T47D (cell line): ENCODE data around the gene PCNX4.
A peak's percentile ranks its signal among the peaks of the same experiment; 100 is the strongest.

Source experiments
- DNase-seq, 2 experiments: peaks; one replicate each; pipeline versions ENCODE4 v3.0.0 to v3.0.0-alpha.2; 2011 to 2012; ENCODE audit warnings: low read depth in 1 of 2, low spot score in 1 of 2
- JUND ChIP-seq: IDR thresholded peaks from 2 replicates; pipeline ENCODE4 v1.6.1; 2012; ENCODE audit warnings: low read depth
- in situ Hi-C: cut with HindIII; loops from 2 replicates; pipeline ENCODE4 v1.10.0; 2016; ENCODE audit warnings: low sequenced_read_pairs, low pct_unique_long_range_greater_than_20kb

The PCNX4 gene

GRCh38 chr14:60169722-60170121 lies 78.0 kb downstream of the PCNX4 start:
- no peak for TF ChIP-seq JUND
- no peak for DNase-seq
- in situ Hi-C loops = no loop called here

GRCh38 chr14:60170948-60171347 lies 79.2 kb downstream of the PCNX4 start:
- in situ Hi-C loops = no loop called here
- TF ChIP-seq JUND = no peak
- no peak for DNase-seq

- no peak for TF ChIP-seq JUND
- DNase-seq = no peak
- in situ Hi-C loops = no loop called here
Observed at GRCh38 chr14:60171690-60172089, 80.0 kb downstream of the PCNX4 start.

GRCh38 chr14:60174352-60175254 lies 82.9 kb downstream of the PCNX4 start:
- peak in 1 of 2 experiments; percentile 57 for DNase-seq
- TF ChIP-seq JUND = no peak
- in situ Hi-C loops = no loop called here

GRCh38 chr14:60175255-60175902 lies 83.7 kb downstream of the PCNX4 start:
- no peak for TF ChIP-seq JUND
- peak in 1 of 2 experiments; percentile 15 for DNase-seq
- in situ Hi-C loops = no loop called here

GRCh38 chr14:60178164-60178563 lies 86.4 kb downstream of the PCNX4 start:
- in situ Hi-C loops = no loop called here

GRCh38 chr14:60178820-60179219 lies 87.1 kb downstream of the PCNX4 start:
- TF ChIP-seq JUND = no peak
- DNase-seq = no peak
- in situ Hi-C loops = no loop called here

More at GRCh38 chr14:60178164-60178563, 86.4 kb downstream of the PCNX4 start:
- TF ChIP-seq JUND = no peak
- DNase-seq = no peak

- no peak for DNase-seq
- in situ Hi-C loops = no loop called here
- no peak for TF ChIP-seq JUND
Observed at GRCh38 chr14:60179431-60179869, 87.7 kb downstream of the PCNX4 start.

DNA sequence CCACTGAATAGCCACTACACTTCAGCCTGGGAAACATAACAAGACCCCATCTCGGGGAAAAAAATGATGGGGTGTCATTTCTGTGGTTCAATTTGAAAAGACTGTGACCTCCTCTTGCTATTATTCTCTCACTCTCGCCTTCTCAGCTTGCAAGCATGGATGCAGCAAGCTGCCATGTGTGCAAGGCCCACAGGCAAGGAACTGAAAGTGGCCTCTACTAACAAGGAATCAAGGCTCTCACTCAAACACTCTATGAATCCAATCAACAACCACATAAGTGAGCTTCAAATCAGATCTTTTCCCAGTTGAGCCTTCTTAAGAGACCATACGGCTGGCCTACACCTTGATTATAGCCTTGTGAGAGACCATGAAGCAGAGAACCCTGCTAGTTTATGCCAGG lies 91.4 kb downstream of the PCNX4 start:
- no peak for TF ChIP-seq JUND
- no peak for DNase-seq
- in situ Hi-C loops = no loop called here

- no peak for DNase-seq
- in situ Hi-C loops = no loop called here
- no peak for TF ChIP-seq JUND
Observed at GRCh38 chr14:60183741-60184140, 92.0 kb downstream of the PCNX4 start.

GRCh38 chr14:60184146-60184904 lies 92.6 kb downstream of the PCNX4 start:
- DNase-seq = peak in 1 of 2 experiments; percentile 77
- in situ Hi-C loops = no loop called here
- no peak for TF ChIP-seq JUND

DNA sequence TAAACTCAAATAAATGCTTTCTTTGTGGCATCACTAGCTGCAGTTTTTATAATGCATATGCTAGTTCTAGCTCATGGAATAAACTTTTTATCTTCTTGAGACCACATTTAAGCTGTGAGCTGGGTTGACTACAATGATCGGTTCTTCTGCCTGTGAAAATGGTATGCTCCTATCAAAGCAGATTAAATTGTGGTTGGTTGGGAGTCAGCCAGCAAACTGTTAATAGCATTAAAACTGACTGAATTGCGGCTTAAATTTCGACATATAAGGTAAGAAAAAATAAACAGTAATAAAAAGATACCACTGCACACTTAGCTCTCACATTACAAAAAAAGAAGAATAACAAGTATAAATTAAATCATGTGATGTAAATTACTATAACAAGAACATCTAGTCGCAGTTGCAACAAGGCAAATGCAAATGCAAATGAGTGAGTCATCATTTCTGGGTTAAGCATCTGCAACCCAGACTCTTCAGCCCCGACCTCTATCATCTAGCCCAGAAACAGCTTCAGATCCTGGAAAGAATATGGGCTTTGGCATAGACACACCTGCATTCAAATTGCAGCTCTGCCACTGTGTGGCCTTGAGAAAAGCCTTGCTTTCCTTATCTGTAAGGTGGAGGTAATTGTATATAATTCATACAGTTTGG lies 93.3 kb downstream of the PCNX4 start:
- in situ Hi-C loops = no loop called here
- no peak for DNase-seq
- TF ChIP-seq JUND = no peak
